Tibial nerve (tissue), 3 donors: ENCODE data around the gene PARP9.

Experiments
- POLR2A ChIP-seq, 2 donors: fragments of 450-650 bp; IDR thresholded peaks; one replicate each; pipeline ENCODE4 v1.6.1; 2017; ENCODE audit warnings: antibody characterized with exemption in 2 of 2, mild to moderate bottlenecking in 2 of 2, moderate library complexity in 2 of 2
- TF ChIP-seq, protein P1 (sequence below), 5 experiments: fragments of 200-600 bp in 3 of 5; fragments of 450-650 bp in 2 of 5; sonication (generic) in 3 of 5; IDR thresholded peaks; one replicate each; pipeline ENCODE4 v1.5.1; 2016 to 2019; ENCODE audit warnings: antibody characterized with exemption in 5 of 5, mild to moderate bottlenecking in 3 of 5, moderate library complexity in 2 of 5

DNA sequence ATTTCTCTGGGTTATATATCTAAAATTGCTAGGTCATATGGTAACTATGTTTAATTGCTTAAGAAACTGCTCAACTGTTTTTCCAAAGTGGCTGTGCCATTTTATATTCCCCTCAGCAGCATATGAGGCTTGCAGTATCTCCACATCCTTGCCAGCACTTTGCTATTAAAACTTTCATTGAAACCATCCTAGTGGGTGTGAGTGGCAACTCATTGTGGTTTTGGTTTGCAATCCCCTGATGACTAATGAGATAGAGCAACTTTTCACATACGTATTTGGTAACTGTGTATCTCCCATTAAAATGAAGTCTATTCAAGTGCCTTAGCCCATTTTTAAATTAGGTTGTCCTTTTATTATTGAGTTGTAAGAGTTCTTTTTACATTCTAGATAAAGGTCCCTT, 66.7 kb downstream of the PARP9 start:
- TF ChIP-seq, protein P1, sequence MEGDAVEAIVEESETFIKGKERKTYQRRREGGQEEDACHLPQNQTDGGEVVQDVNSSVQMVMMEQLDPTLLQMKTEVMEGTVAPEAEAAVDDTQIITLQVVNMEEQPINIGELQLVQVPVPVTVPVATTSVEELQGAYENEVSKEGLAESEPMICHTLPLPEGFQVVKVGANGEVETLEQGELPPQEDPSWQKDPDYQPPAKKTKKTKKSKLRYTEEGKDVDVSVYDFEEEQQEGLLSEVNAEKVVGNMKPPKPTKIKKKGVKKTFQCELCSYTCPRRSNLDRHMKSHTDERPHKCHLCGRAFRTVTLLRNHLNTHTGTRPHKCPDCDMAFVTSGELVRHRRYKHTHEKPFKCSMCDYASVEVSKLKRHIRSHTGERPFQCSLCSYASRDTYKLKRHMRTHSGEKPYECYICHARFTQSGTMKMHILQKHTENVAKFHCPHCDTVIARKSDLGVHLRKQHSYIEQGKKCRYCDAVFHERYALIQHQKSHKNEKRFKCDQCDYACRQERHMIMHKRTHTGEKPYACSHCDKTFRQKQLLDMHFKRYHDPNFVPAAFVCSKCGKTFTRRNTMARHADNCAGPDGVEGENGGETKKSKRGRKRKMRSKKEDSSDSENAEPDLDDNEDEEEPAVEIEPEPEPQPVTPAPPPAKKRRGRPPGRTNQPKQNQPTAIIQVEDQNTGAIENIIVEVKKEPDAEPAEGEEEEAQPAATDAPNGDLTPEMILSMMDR (IDR thresholded peaks at IDR 0.05): no peak
- no peak for TF ChIP-seq POLR2A (IDR thresholded peaks at IDR 0.05)
